ENCODE data around the gene ICAM3.
"Not testable (repeated sequence)": the region's sequence is repeated elsewhere in the genome, so short reads cannot be mapped to it uniquely, and the experiment has no call there.

ICAM3 gene

GRCh38 chr19:10343495-10343894, 4.1 kb upstream of the ICAM3 start:
- no peak for DNase-seq

GRCh38 chr19:10339977-10340376, 553 bp upstream of the ICAM3 start:
- DNase-seq = no peak

GRCh38 chr19:10338940-10339339, 484 bp downstream of the ICAM3 start:
- DNase-seq = no peak

GRCh38 chr19:10336725-10337124, 2.7 kb downstream of the ICAM3 start:
- not testable (repeated sequence) for DNase-seq

- DNase-seq = no peak
These were observed 4.0 kb downstream of the ICAM3 start for GRCh38 chr19:10335352-10335985.

GRCh38 chr19:10334588-10335351, 4.7 kb downstream of the ICAM3 start:
- DNase-seq = peak; percentile 77

- no peak for DNase-seq
These were observed 5.5 kb downstream of the ICAM3 start for GRCh38 chr19:10333758-10334587.

- DNase-seq = peak; percentile 99
These were observed 6.3 kb downstream of the ICAM3 start, which contains the start of gene RAVER1 for GRCh38 chr19:10332965-10333757. RAVER1 (minus strand) TSS chr19:10333529; CDS start chr19:10333507, 22 bp downstream.

- no peak for DNase-seq
These were observed 7.1 kb downstream of the ICAM3 start for GRCh38 chr19:10332158-10332964.

GRCh38 chr19:10329555-10329954, 9.9 kb downstream of the ICAM3 start:
- no peak for DNase-seq

- no peak for DNase-seq
These were observed 10.6 kb downstream of the ICAM3 start for GRCh38 chr19:10328558-10329429.

GRCh38 chr19:10327793-10328192, 11.6 kb downstream of the ICAM3 start:
- DNase-seq = no peak

GRCh38 chr19:10325732-10326131, 13.7 kb downstream of the ICAM3 start:
- no peak for DNase-seq

GRCh38 chr19:10321874-10322835, 17.3 kb downstream of the ICAM3 start:
- no peak for DNase-seq

- DNase-seq = no peak
These were observed 18.0 kb downstream of the ICAM3 start for GRCh38 chr19:10321417-10321797.

- no peak for DNase-seq
These were observed 18.6 kb downstream of the ICAM3 start for GRCh38 chr19:10320602-10321416.

- no peak for DNase-seq
These were observed 20.4 kb downstream of the ICAM3 start for GRCh38 chr19:10318807-10319682.
